KOPT-K1 (cell line): ENCODE measurements around the gene EVL.

Experiments used
- H3K27ac ChIP-seq: fragments of 200-600 bp; sonication (generic); 2 replicates; pipeline ENCODE4 v1.5.1; 2016; ENCODE audit warnings: antibody characterized with exemption, mild to moderate bottlenecking, low read depth, low read length; ENCODE audit not compliant: poor library complexity, severe bottlenecking
- H3K36me3 ChIP-seq: fragments of 200-600 bp; sonication (generic); 2 replicates; pipeline ENCODE4 v1.5.1; 2017; ENCODE audit warnings: antibody characterized with exemption, mild to moderate bottlenecking, low read length, moderate library complexity; ENCODE audit not compliant: insufficient read depth
- H3K9me3 ChIP-seq: fragments of 200-600 bp; sonication (generic); 2 replicates; pipeline ENCODE4 v1.5.1; 2017; ENCODE audit warnings: antibody characterized with exemption, low read length, mild to moderate bottlenecking; ENCODE audit not compliant: insufficient read depth, poor library complexity, severe bottlenecking

The EVL gene

GRCh38 chr14:100128688-100129087, 63.5 kb downstream of the EVL start:
- Histone ChIP-seq H3K9me3 (no peaks in the 10 kb centered on the region), H3K36me3 (peaks cover 100% of the 10 kb centered on the region), H3K27ac (no peak overlapping the region)

GRCh38 chr14:100129161-100129589, 64.0 kb downstream of the EVL start:
- Histone ChIP-seq H3K9me3 (no peaks in the 10 kb centered on the region), H3K27ac (no peak overlapping the region), H3K36me3 (peaks cover 100% of the 10 kb centered on the region)

- no peak overlapping the region for H3K27ac ChIP-seq
- H3K9me3 ChIP-seq, result no peaks in the 10 kb centered on the region
- H3K36me3 ChIP-seq, result peaks cover 100% of the 10 kb centered on the region
Measured at GRCh38 chr14:100130521-100130920, 65.3 kb downstream of the EVL start.

GRCh38 chr14:100131181-100131580, 66.0 kb downstream of the EVL start:
- Histone ChIP-seq H3K36me3 (peaks cover 100% of the 10 kb centered on the region), H3K9me3 (no peaks in the 10 kb centered on the region), H3K27ac (no peak overlapping the region)

- peaks cover 100% of the 10 kb centered on the region for H3K36me3 ChIP-seq
- no peaks in the 10 kb centered on the region for H3K9me3 ChIP-seq
- no peak overlapping the region for H3K27ac ChIP-seq
Measured at GRCh38 chr14:100132161-100132902, 67.1 kb downstream of the EVL start.

GRCh38 chr14:100132903-100133510, 67.8 kb downstream of the EVL start:
- peaks cover 100% of the 10 kb centered on the region for H3K36me3 ChIP-seq
- no peak overlapping the region for H3K27ac ChIP-seq
- H3K9me3 ChIP-seq, result no peaks in the 10 kb centered on the region

- Histone ChIP-seq H3K9me3 (no peaks in the 10 kb centered on the region), H3K27ac (no peak overlapping the region), H3K36me3 (peaks cover 100% of the 10 kb centered on the region)
Measured at GRCh38 chr14:100134586-100134985, 69.4 kb downstream of the EVL start.

- Histone ChIP-seq H3K27ac (no peak overlapping the region), H3K9me3 (no peaks in the 10 kb centered on the region), H3K36me3 (peaks cover 100% of the 10 kb centered on the region)
Measured at GRCh38 chr14:100135073-100135472, 69.9 kb downstream of the EVL start.

- Histone ChIP-seq H3K36me3 (peaks cover 100% of the 10 kb centered on the region), H3K9me3 (no peaks in the 10 kb centered on the region), H3K27ac (no peak overlapping the region)
Measured at GRCh38 chr14:100135784-100136183, 70.6 kb downstream of the EVL start.

GRCh38 chr14:100137173-100137572, 72.0 kb downstream of the EVL start:
- H3K9me3 ChIP-seq, result no peaks in the 10 kb centered on the region
- H3K27ac ChIP-seq, result no peak overlapping the region
- H3K36me3 ChIP-seq, result peaks cover 100% of the 10 kb centered on the region

GRCh38 chr14:100138082-100138787, 73.0 kb downstream of the EVL start:
- Histone ChIP-seq H3K36me3 (peaks cover 100% of the 10 kb centered on the region), H3K27ac (no peak overlapping the region), H3K9me3 (no peaks in the 10 kb centered on the region)

- Histone ChIP-seq H3K27ac (no peak overlapping the region), H3K36me3 (peaks cover 100% of the 10 kb centered on the region), H3K9me3 (no peaks in the 10 kb centered on the region)
Measured at GRCh38 chr14:100138955-100139354, 73.7 kb downstream of the EVL start.

GRCh38 chr14:100140452-100141078, 75.3 kb downstream of the EVL start:
- peaks cover 100% of the 10 kb centered on the region for H3K36me3 ChIP-seq
- H3K9me3 ChIP-seq, result no peaks in the 10 kb centered on the region
- no peak overlapping the region for H3K27ac ChIP-seq

- no peak overlapping the region for H3K27ac ChIP-seq
- H3K36me3 ChIP-seq, result peaks cover 97% of the 10 kb centered on the region
- H3K9me3 ChIP-seq, result no peaks in the 10 kb centered on the region
Measured at GRCh38 chr14:100141098-100141497, 75.9 kb downstream of the EVL start.
